B cell (primary cell): ENCODE measurements around the gene GALNT17. TPM values are rescaled to one million over a fixed set of nuclear protein-coding genes. Genes with fewer than 3 reads are reported as not detected.

Experiments used
- ATAC-seq: fragments of 200-7000 bp; cut with Tn5 transposase; one replicate; pipeline ENCODE4 v1.10.0; 2021; ENCODE audit warnings: low read depth, mild to moderate bottlenecking, moderate number of reproducible peaks, moderate library complexity
- CTCF ChIA-PET: fragments of 350-600 bp; sonication (Branson Sonifier 250); formaldehyde crosslinking; loops from one replicate; lab custom pipeline; 2021; ENCODE audit warnings: antibody characterized with exemption, inconsistent platforms; lab: Charles Lee
- POLR2A ChIA-PET: fragments of 350-600 bp; sonication (Branson Sonifier 250); formaldehyde crosslinking; loops from one replicate; lab custom pipeline; 2021; ENCODE audit warnings: antibody characterized with exemption; lab: Charles Lee
- DNase-seq: peaks from one replicate; pipeline ENCODE4 v3.0.0; 2013
- H2AFZ ChIP-seq: 2 replicates; pipeline ENCODE4 v1.6.1; 2012; ENCODE audit warnings: mild to moderate bottlenecking, low read depth, low read length; ENCODE audit not compliant: insufficient read depth, poor library complexity, severe bottlenecking
- H3K27ac ChIP-seq, 2 donors: 1 replicate in 1 of 2; 2 replicates in 1 of 2; pipeline ENCODE4 v1.5.1; 2012 to 2013; ENCODE audit warnings: low read length in 2 of 2, mild to moderate bottlenecking in 2 of 2, moderate library complexity in 1 of 2
- H3K27me3 ChIP-seq, 4 experiments: fragments of 200-600 bp in 1 of 4; sonication (generic) in 1 of 4; replicated peaks in 1 of 4; 1 replicate in 2 of 4; 2 replicates in 2 of 4; pipeline versions ENCODE4 v1.6.1 to v1.7.0; 2013 to 2016; ENCODE audit warnings: low read length in 3 of 4, mild to moderate bottlenecking in 2 of 4, mixed read lengths in 1 of 4, moderate library complexity in 1 of 4; ENCODE audit not compliant: insufficient read depth in 4 of 4, control insufficient read depth in 3 of 4; ENCODE audit errors: control extremely low read depth in 1 of 4
- H3K36me3 ChIP-seq, 2 experiments: replicated peaks in 1 of 2; 1 replicate in 1 of 2; 2 replicates in 1 of 2; pipeline versions ENCODE4 v1.6.1 to v1.7.1; 2013; ENCODE audit warnings: low read length in 1 of 2; ENCODE audit not compliant: insufficient read depth in 2 of 2, control insufficient read depth in 1 of 2; ENCODE audit errors: control extremely low read depth in 1 of 2, extremely low read depth in 1 of 2
- H3K4me1 ChIP-seq, 2 donors: fragments of 200-600 bp in 1 of 2; sonication (generic) in 1 of 2; 1 replicate in 1 of 2; 2 replicates in 1 of 2; pipeline versions ENCODE4 v1.5.1 to v1.6.1; 2013 to 2017; ENCODE audit warnings: low read length in 2 of 2; ENCODE audit not compliant: control insufficient read depth in 2 of 2, insufficient read depth in 2 of 2
- H3K4me2 ChIP-seq: replicated peaks from 2 replicates; pipeline ENCODE3; 2012; ENCODE audit warnings: mild to moderate bottlenecking, low read depth, low read length; ENCODE audit not compliant: poor library complexity, severe bottlenecking
- H3K4me3 ChIP-seq, 5 experiments: fragments of 200-600 bp in 1 of 5; sonication (generic) in 1 of 5; 1 replicate in 3 of 5; 2 replicates in 2 of 5; pipeline versions ENCODE4 v1.5.1 to v1.7.0; 2011 to 2016; ENCODE audit warnings: low read length in 4 of 5, mild to moderate bottlenecking in 4 of 5, low read depth in 2 of 5, control low read depth in 1 of 5, moderate library complexity in 1 of 5; ENCODE audit not compliant: insufficient read depth in 1 of 5; ENCODE audit errors: control extremely low read depth in 1 of 5, extremely low read depth in 1 of 5
- H3K79me2 ChIP-seq: fragments of 200-600 bp; sonication (generic); one replicate; pipeline ENCODE4 v1.6.0; 2016; ENCODE audit warnings: low read length; ENCODE audit not compliant: control insufficient read depth, insufficient read depth
- H3K9ac ChIP-seq: fragments of 200-600 bp; sonication (generic); 2 replicates; pipeline ENCODE4 v1.6.1; 2017; ENCODE audit warnings: mild to moderate bottlenecking, low read length, moderate library complexity
- H3K9me3 ChIP-seq, 3 donors: one replicate each; pipeline versions ENCODE4 v1.6.1 to v1.7.1; 2013; ENCODE audit warnings: low read length in 2 of 3; ENCODE audit not compliant: control insufficient read depth in 2 of 3, insufficient read depth in 1 of 3; ENCODE audit errors: control extremely low read depth in 1 of 3
- H4K20me1 ChIP-seq: 2 replicates; pipeline ENCODE4 v1.6.0; 2012; ENCODE audit warnings: mild to moderate bottlenecking, low read length; ENCODE audit not compliant: insufficient read depth, control insufficient read depth, poor library complexity, severe bottlenecking
- H3K27ac Mint-ChIP-seq: one replicate; pipeline ENCODE4 v1.8.0; 2021; ENCODE audit warnings: mixed read lengths
- H3K27me3 Mint-ChIP-seq: one replicate; pipeline ENCODE4 v1.8.0; 2021; ENCODE audit warnings: mixed read lengths
- H3K4me1 Mint-ChIP-seq: one replicate; pipeline ENCODE4 v1.8.0; 2021; ENCODE audit warnings: mixed read lengths
- H3K4me3 Mint-ChIP-seq: one replicate; pipeline ENCODE4 v1.8.0; 2021; ENCODE audit warnings: mixed read lengths
- H3K9me3 Mint-ChIP-seq: one replicate; pipeline ENCODE4 v1.8.0; 2022; ENCODE audit warnings: mixed read lengths; ENCODE audit not compliant: insufficient read depth
- EZH2 ChIP-seq: IDR thresholded peaks from 2 replicates; pipeline ENCODE4 v1.6.1; 2012; ENCODE audit warnings: borderline replicate concordance, low read depth, mild to moderate bottlenecking, moderate library complexity, low read length; ENCODE audit not compliant: insufficient read depth, poor library complexity, severe bottlenecking
- WGBS: methylation state at CpG from one replicate; pipeline ENCODE4 v1.1.5; 2013; ENCODE audit warnings: missing lambda C conversion rate; ENCODE audit not compliant: insufficient coverage; 5-methylcytosine and 5-hydroxymethylcytosine counted together
- intact Hi-C: fragments of 100-400 bp; cut with micrococcal nuclease; formaldehyde crosslinking; loops from one replicate; pipeline ENCODE4 v1.10.0; 2022
- polyA plus RNA-seq: library from polyadenylated mRNA; depleted of rRNA; stranded (reverse); fragments of >200 nt; gene quantifications from 2 replicates; pipeline ENCODE4 v1.2.3, GENCODE V29; 2012
- total RNA-seq, 2 donors: library from RNA; stranded (reverse); fragments of 120-200 nt in 1 of 2; gene quantifications; 1 replicate in 1 of 2; 2 replicates in 1 of 2; pipeline versions ENCODE4 v1.2.3 to v1.2.4, GENCODE V29; 2013 to 2022
- TF ChIP-seq, protein P1 (sequence below): fragments of 200-600 bp; IDR thresholded peaks from one replicate; pipeline ENCODE4 v1.8.0; 2022; ENCODE audit warnings: antibody characterized with exemption, mild to moderate bottlenecking

GALNT17 gene
- total and polyA plus RNA-seq, 2 donors (not counting 1 experiment from before 2014, with no cell fraction given), result not detected

- H3K36me3 ChIP-seq, result no peaks in the 10 kb centered on the region
- H3K4me1 ChIP-seq, result no peaks in the 10 kb centered on the region
- H3K27ac ChIP-seq, result no peak overlapping the region
- no CpG with 5 or more reads among the region's 2 CpGs for WGBS
- Mint-ChIP-seq H3K4me1 (no peaks in the 10 kb centered on the region), H3K27ac (no peak overlapping the region), H3K27me3 (no peaks in the 10 kb centered on the region), H3K4me3 (no peak overlapping the region), H3K9me3 (peaks cover 8% of the 10 kb centered on the region)
- H3K27me3 ChIP-seq, result no peaks in the 10 kb centered on the region
- ATAC-seq (no peak), DNase-seq (no peak)
- no peaks in the 10 kb centered on the region for H3K79me2 ChIP-seq
- TF ChIP-seq EZH2, result no peak
- TF ChIP-seq, protein P1, sequence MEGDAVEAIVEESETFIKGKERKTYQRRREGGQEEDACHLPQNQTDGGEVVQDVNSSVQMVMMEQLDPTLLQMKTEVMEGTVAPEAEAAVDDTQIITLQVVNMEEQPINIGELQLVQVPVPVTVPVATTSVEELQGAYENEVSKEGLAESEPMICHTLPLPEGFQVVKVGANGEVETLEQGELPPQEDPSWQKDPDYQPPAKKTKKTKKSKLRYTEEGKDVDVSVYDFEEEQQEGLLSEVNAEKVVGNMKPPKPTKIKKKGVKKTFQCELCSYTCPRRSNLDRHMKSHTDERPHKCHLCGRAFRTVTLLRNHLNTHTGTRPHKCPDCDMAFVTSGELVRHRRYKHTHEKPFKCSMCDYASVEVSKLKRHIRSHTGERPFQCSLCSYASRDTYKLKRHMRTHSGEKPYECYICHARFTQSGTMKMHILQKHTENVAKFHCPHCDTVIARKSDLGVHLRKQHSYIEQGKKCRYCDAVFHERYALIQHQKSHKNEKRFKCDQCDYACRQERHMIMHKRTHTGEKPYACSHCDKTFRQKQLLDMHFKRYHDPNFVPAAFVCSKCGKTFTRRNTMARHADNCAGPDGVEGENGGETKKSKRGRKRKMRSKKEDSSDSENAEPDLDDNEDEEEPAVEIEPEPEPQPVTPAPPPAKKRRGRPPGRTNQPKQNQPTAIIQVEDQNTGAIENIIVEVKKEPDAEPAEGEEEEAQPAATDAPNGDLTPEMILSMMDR, result no peak
- H4K20me1 ChIP-seq, result no peaks in the 10 kb centered on the region
- ChIA-PET CTCF (no interaction called here), POLR2A (no interaction called here)
- H3K4me3 ChIP-seq, result no peak overlapping the region
- intact Hi-C loops, result no loop called here
- H3K9me3 ChIP-seq, result peaks cover 0 to 2% (median 0%) of the 10 kb centered on the region in 3 donors
- no peak overlapping the region for H3K9ac ChIP-seq
- no peak overlapping the region for H3K4me2 ChIP-seq
- H2AFZ ChIP-seq, result no peak overlapping the region
Measured at GRCh38 chr7:71618278-71618677, 486.3 kb downstream of the GALNT17 start.

DNA sequence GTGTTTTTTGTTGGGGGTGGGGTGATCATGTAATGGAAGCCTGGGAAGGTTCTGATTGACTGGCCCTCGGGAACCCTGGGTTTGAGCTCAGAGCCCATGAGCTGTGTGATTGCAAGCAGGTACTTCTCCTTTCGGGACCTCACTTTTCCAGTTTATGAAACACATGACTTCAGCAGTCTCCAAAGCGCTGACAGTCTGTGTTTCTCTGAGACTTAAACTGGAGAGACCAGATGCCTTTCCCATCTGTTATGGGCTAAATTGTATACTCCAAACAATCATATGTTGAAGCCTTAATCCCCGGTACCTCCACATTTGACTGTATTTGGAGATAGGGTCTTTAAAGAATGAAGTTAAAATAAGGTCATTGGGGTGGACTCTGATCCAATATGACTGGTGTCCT lies 493.6 kb downstream of the GALNT17 start:
- Histone ChIP-seq H4K20me1 (no peaks in the 10 kb centered on the region), H3K9me3 (peaks cover 0 to 4% (median 0%) of the 10 kb centered on the region in 3 donors), H3K4me1 (no peaks in the 10 kb centered on the region), H2AFZ (no peak overlapping the region), H3K36me3 (no peaks in the 10 kb centered on the region), H3K27me3 (no peaks in the 10 kb centered on the region), H3K4me3 (no peak overlapping the region), H3K79me2 (no peaks in the 10 kb centered on the region), H3K27ac (no peak overlapping the region), H3K4me2 (no peak overlapping the region), H3K9ac (no peak overlapping the region)
- intact Hi-C loops, result no loop called here
- H3K27me3 Mint-ChIP-seq, result no peaks in the 10 kb centered on the region
- 46% methylated on average over 2 of the region's 4 CpGs for WGBS
- ChIA-PET POLR2A (no interaction called here), CTCF (no interaction called here)
- peaks cover 4% of the 10 kb centered on the region for H3K9me3 Mint-ChIP-seq
- no peak for TF ChIP-seq EZH2
- TF ChIP-seq, protein P1, result no peak
- H3K4me3 Mint-ChIP-seq, result no peak overlapping the region
- H3K27ac Mint-ChIP-seq, result no peak overlapping the region
- DNase-seq (no peak), ATAC-seq (no peak)
- H3K4me1 Mint-ChIP-seq, result no peaks in the 10 kb centered on the region
